HCT116 (cell line): ENCODE results near the gene ZNF396.

Source experiments
- JUND ChIP-seq: IDR thresholded peaks from 2 replicates; pipeline ENCODE4 v1.6.1; 2012
- POLR2A ChIP-seq: IDR thresholded peaks from 2 replicates; pipeline ENCODE4 v1.7.0; 2011; ENCODE audit warnings: borderline replicate concordance; ENCODE audit not compliant: insufficient read depth, insufficient read length; ENCODE audit errors: extremely low read depth
- YY1 ChIP-seq: IDR thresholded peaks from 2 replicates; pipeline ENCODE4 v1.6.1; 2011; ENCODE audit warnings: low read length, low read depth, moderate library complexity, mild to moderate bottlenecking; ENCODE audit not compliant: insufficient replicate concordance; ENCODE audit errors: extremely low read depth
- ZNF274 ChIP-seq: fragments of 200-500 bp; sonication (Bioruptor generic); IDR thresholded peaks from 2 replicates; pipeline ENCODE4 v1.6.1; 2014; ENCODE audit warnings: mild to moderate bottlenecking, low read depth, low read length, inconsistent platforms
- TF ChIP-seq, protein P1 (sequence below), 3 experiments: fragments of 200-600 bp in 1 of 3; sonication (generic) in 1 of 3; IDR thresholded peaks in 2 of 3; conservative IDR thresholded peaks in 1 of 3; 2 replicates each; pipeline ENCODE4 v1.5.1; 2012 to 2017; ENCODE audit warnings: low read depth in 2 of 3, low read length in 2 of 3, antibody characterized with exemption in 1 of 3, borderline replicate concordance in 1 of 3, control low read depth in 1 of 3, mild to moderate bottlenecking in 1 of 3, mixed read lengths in 1 of 3, mixed run types in 1 of 3, moderate library complexity in 1 of 3; ENCODE audit not compliant: insufficient read depth in 1 of 3

DNA sequence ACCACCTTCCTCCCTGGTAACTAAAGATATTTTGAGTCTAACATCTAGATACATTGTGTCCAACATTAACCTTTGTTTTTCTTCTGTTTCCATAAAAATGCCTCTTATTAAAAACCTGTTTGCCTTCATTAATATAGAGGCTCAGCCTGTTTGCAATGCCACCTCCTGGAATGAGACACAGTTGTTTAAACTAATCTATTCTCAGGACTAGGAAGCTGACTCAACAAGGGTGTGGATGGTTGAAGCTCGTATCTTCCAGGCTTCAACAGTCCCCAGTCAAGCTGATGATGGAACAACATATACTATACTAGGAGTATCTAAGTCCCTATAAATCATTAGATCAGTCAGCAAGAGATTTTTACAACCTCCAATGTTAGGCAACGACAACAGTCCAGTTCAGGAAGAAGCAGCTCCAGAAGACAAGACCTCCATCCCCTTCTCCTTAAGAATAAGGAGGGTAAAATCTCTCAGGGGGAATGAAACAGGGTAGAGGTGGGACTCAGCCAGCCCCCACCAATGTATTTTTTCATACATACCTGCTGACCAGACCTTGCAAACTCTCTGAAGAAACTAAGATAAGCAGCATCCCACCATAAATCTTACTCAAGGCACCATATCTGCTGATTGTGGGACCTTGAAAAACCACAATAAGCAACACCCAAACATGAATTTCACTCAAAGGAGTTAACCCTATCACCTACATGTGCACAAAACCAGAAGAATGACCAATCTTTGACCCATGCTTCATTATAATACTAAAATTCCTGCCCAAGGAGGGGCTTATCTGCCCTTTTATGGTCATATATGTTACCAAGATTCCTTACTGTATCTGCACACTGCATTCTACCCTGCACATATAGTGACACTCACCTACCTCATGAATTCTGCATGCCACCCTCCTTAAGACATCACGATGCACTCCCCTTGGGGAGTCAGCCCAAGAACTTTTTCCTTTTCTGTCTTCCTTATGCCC lies 54.4 kb downstream of the ZNF396 start:
- TF ChIP-seq, protein P1, sequence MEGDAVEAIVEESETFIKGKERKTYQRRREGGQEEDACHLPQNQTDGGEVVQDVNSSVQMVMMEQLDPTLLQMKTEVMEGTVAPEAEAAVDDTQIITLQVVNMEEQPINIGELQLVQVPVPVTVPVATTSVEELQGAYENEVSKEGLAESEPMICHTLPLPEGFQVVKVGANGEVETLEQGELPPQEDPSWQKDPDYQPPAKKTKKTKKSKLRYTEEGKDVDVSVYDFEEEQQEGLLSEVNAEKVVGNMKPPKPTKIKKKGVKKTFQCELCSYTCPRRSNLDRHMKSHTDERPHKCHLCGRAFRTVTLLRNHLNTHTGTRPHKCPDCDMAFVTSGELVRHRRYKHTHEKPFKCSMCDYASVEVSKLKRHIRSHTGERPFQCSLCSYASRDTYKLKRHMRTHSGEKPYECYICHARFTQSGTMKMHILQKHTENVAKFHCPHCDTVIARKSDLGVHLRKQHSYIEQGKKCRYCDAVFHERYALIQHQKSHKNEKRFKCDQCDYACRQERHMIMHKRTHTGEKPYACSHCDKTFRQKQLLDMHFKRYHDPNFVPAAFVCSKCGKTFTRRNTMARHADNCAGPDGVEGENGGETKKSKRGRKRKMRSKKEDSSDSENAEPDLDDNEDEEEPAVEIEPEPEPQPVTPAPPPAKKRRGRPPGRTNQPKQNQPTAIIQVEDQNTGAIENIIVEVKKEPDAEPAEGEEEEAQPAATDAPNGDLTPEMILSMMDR (IDR thresholded peaks at IDR 0.05 in 2 of 3, conservative IDR thresholded peaks at IDR 0.05 in 1 of 3; ENCODE audit: borderline replicate concordance in 1 of 3, insufficient read depth in 1 of 3, low read depth in 2 of 3, low read length in 2 of 3) = no peak
- TF ChIP-seq YY1 (no peak), ZNF274 (no peak), POLR2A (no peak), JUND (no peak)
